Right atrium auricular region (tissue), 2 donors: ENCODE results near the gene ARHGAP5. TPM values are rescaled to one million over a fixed set of nuclear protein-coding genes. Genes with fewer than 3 reads are reported as not detected.

Experiments used
- DNase-seq: peaks from one replicate; pipeline ENCODE4 v3.0.0-alpha.2; 2019; ENCODE audit warnings: low spot score
- H3K27ac ChIP-seq, 2 donors: fragments of 200-600 bp; sonication (generic); 1 replicate in 1 of 2; 2 replicates in 1 of 2; pipeline ENCODE4 v1.5.1; 2016 to 2019
- H3K27me3 ChIP-seq, 2 donors: fragments of 200-600 bp; sonication (generic); one replicate each; pipeline versions ENCODE4 v1.5.1 to v1.6.0; 2017 to 2019
- H3K36me3 ChIP-seq: fragments of 200-600 bp; sonication (generic); one replicate; pipeline ENCODE4 v1.5.1; 2016
- H3K4me1 ChIP-seq, 2 donors: fragments of 200-600 bp; sonication (generic); one replicate each; pipeline versions ENCODE4 v1.5.1 to v1.6.0; 2017 to 2019
- H3K4me3 ChIP-seq, 2 donors: fragments of 200-600 bp; sonication (generic); 1 replicate in 1 of 2; 2 replicates in 1 of 2; pipeline ENCODE4 v1.5.1; 2017 to 2019; ENCODE audit warnings: mild to moderate bottlenecking in 1 of 2, moderate library complexity in 1 of 2
- H3K9me3 ChIP-seq, 2 donors: fragments of 200-600 bp; sonication (generic); one replicate each; pipeline ENCODE4 v1.5.1; 2019
- total RNA-seq, 2 donors: library from RNA; depleted of rRNA; stranded (reverse); fragments of >200 nt; gene quantifications; one replicate each; pipeline ENCODE4 v1.1.0, GENCODE V29; 2016
- TF ChIP-seq, protein P1 (sequence below), 2 donors: fragments of 200-600 bp; sonication (generic); IDR thresholded peaks; one replicate each; pipeline ENCODE4 v1.5.1; 2019; ENCODE audit warnings: antibody characterized with exemption in 2 of 2

ARHGAP5 gene
- total RNA-seq, 2 donors from 2014 or later = 145 to 160 TPM

- Histone ChIP-seq H3K4me1 (peaks cover 0 to 10% of the 10 kb centered on the region in 2 donors), H3K36me3 (no peaks in the 10 kb centered on the region), H3K9me3 (no peaks in the 10 kb centered on the region), H3K4me3 (no peak overlapping the region), H3K27ac (no peak overlapping the region), H3K27me3 (no peaks in the 10 kb centered on the region)
- no peak for DNase-seq
- TF ChIP-seq, protein P1, sequence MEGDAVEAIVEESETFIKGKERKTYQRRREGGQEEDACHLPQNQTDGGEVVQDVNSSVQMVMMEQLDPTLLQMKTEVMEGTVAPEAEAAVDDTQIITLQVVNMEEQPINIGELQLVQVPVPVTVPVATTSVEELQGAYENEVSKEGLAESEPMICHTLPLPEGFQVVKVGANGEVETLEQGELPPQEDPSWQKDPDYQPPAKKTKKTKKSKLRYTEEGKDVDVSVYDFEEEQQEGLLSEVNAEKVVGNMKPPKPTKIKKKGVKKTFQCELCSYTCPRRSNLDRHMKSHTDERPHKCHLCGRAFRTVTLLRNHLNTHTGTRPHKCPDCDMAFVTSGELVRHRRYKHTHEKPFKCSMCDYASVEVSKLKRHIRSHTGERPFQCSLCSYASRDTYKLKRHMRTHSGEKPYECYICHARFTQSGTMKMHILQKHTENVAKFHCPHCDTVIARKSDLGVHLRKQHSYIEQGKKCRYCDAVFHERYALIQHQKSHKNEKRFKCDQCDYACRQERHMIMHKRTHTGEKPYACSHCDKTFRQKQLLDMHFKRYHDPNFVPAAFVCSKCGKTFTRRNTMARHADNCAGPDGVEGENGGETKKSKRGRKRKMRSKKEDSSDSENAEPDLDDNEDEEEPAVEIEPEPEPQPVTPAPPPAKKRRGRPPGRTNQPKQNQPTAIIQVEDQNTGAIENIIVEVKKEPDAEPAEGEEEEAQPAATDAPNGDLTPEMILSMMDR (IDR thresholded peaks at IDR 0.05) = no peak
Observed at GRCh38 chr14:32039401-32040030, 37.6 kb upstream of the ARHGAP5 start.

DNA sequence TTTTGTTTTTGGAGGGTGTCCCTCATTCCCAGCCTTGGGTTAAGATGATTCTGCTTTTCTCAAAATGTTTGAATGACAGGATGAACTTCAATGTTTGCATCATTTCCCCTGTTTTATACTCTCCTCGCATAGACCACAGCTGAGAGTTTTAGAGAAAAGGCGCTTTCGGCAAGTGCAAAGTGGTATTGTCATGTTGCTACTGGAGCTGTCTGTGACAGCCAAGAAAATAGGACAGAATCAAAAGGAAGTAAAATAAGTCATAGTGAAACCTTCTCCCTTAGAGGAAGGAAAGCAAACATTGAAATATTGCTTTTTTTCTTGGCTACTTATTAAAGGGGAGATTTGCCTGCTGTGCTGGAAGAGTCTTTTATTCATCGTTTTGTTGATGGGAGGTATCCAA lies 33.5 kb upstream of the ARHGAP5 start:
- Histone ChIP-seq H3K27ac (peak overlapping the region in 1 of 2 donors; percentile 2), H3K4me1 (peaks cover 0 to 10% of the 10 kb centered on the region in 2 donors), H3K27me3 (no peaks in the 10 kb centered on the region), H3K9me3 (no peaks in the 10 kb centered on the region), H3K36me3 (no peaks in the 10 kb centered on the region), H3K4me3 (no peak overlapping the region)
- TF ChIP-seq, protein P1 (IDR thresholded peaks at IDR 0.05) = no peak
- no peak for DNase-seq

- Histone ChIP-seq H3K27ac (no peak overlapping the region), H3K4me3 (no peak overlapping the region), H3K27me3 (no peaks in the 10 kb centered on the region), H3K4me1 (peaks cover 0 to 10% of the 10 kb centered on the region in 2 donors), H3K36me3 (no peaks in the 10 kb centered on the region), H3K9me3 (no peaks in the 10 kb centered on the region)
- no peak for DNase-seq
- TF ChIP-seq, protein P1 (IDR thresholded peaks at IDR 0.05) = no peak
Observed at GRCh38 chr14:32044454-32044853, 32.6 kb upstream of the ARHGAP5 start.

GRCh38 chr14:32047791-32048190 lies 29.3 kb upstream of the ARHGAP5 start:
- Histone ChIP-seq H3K4me3 (no peak overlapping the region), H3K4me1 (peaks cover 0 to 15% of the 10 kb centered on the region in 2 donors), H3K9me3 (no peaks in the 10 kb centered on the region), H3K36me3 (no peaks in the 10 kb centered on the region), H3K27ac (no peak overlapping the region), H3K27me3 (no peaks in the 10 kb centered on the region)
- TF ChIP-seq, protein P1 (IDR thresholded peaks at IDR 0.05) = no peak
- no peak for DNase-seq

- Histone ChIP-seq H3K9me3 (no peaks in the 10 kb centered on the region), H3K36me3 (no peaks in the 10 kb centered on the region)
Observed at GRCh38 chr14:32049361-32050088, 27.6 kb upstream of the ARHGAP5 start.

More at GRCh38 chr14:32049361-32050088, 27.6 kb upstream of the ARHGAP5 start:
- H3K4me1 ChIP-seq = peaks cover 0 to 5% of the 10 kb centered on the region in 2 donors
- H3K27me3 ChIP-seq = no peaks in the 10 kb centered on the region
- DNase-seq = no peak
- H3K4me3 ChIP-seq = no peak overlapping the region
- no peak overlapping the region for H3K27ac ChIP-seq
- TF ChIP-seq, protein P1 (IDR thresholded peaks at IDR 0.05) = no peak
